ENCODE measurements around the gene AUP1. TPM values are rescaled to one million over a fixed set of nuclear protein-coding genes. Genes with fewer than 3 reads are reported as not detected.

The AUP1 gene
- total and polyA plus RNA-seq, 2 experiments from 2014 or later = 98.7 to 105 TPM

- H4K20me1 ChIP-seq (replicated peaks; ENCODE audit: insufficient read depth) = peaks cover 6% of the 10 kb centered on the region
- H3K4me3 ChIP-seq = no peak overlapping the region
- ATAC-seq (no peak), DNase-seq (ENCODE audit: low spot score) (no peak)
- H3K27ac ChIP-seq (ENCODE audit: low read depth) = no peak overlapping the region
- H3F3A ChIP-seq (replicated peaks; ENCODE audit: low read depth) = peaks cover 20% of the 10 kb centered on the region
- peaks cover 7% of the 10 kb centered on the region; the same call in 1 of the 2 replicates for H3K36me3 ChIP-seq (ENCODE audit: insufficient read depth)
- H3K9me2 ChIP-seq (ENCODE audit: insufficient read depth) = no peaks in the 10 kb centered on the region
- Mint-ChIP-seq H3K36me3 (ENCODE audit: low read depth) (peaks cover 28% of the 10 kb centered on the region), H3K9me3 (no peaks in the 10 kb centered on the region; the same call in 1 of the 3 replicates), H3K4me3 (no peak overlapping the region; the same call in 2 of the 3 replicates), H3K4me1 (peaks cover 44% of the 10 kb centered on the region), H3K27me3 (ENCODE audit: insufficient read depth, low read depth, poor library complexity) (peaks cover 96% of the 10 kb centered on the region), H3K27ac (no peak overlapping the region)
- TF ChIP-seq NANOG (IDR thresholded peaks at IDR 0.05; ENCODE audit: borderline replicate concordance) = no peak
- TF ChIP-seq JUNB (IDR thresholded peaks at IDR 0.05; ENCODE audit: unreplicated experiment) = no peak
- no peak for TF ChIP-seq ZNF114 (CRISPR knock-in tag; IDR thresholded peaks at IDR 0.05)
- no peak for TF ChIP-seq EZH2phosphoT487 (IDR thresholded peaks at IDR 0.05; ENCODE audit: unreplicated experiment)
- TF ChIP-seq POLR2AphosphoS5 (IDR thresholded peaks at IDR 0.05; ENCODE audit: low read depth) = no peak
- no peak for TF ChIP-seq STAT1 (IDR thresholded peaks at IDR 0.05; ENCODE audit: unreplicated experiment)
- TF ChIP-seq EZH2 (IDR thresholded peaks at IDR 0.05; ENCODE audit: low read depth, unreplicated experiment) = no peak
- no peak for TF ChIP-seq ETS1 (IDR thresholded peaks at IDR 0.05)
- TF ChIP-seq ZNF462 (CRISPR knock-in tag; IDR thresholded peaks at IDR 0.05) = no peak
- no peak for TF ChIP-seq ZNF331 (CRISPR knock-in tag; IDR thresholded peaks at IDR 0.05; ENCODE audit: low read depth)
- TF ChIP-seq CREB1 (CRISPR knock-in tag; IDR thresholded peaks at IDR 0.05; ENCODE audit: low read depth) = no peak
- no peak for TF ChIP-seq CTCF (conservative IDR thresholded peaks at IDR 0.05; ENCODE audit: low read depth in 2 of 2)
- TF ChIP-seq REST (IDR thresholded peaks at IDR 0.05; ENCODE audit: unreplicated experiment) = no peak
- peaks cover 8% of the 10 kb centered on the region for H3K79me2 ChIP-seq (replicated peaks; ENCODE audit: insufficient read depth)
- H3K27me3 ChIP-seq (ENCODE audit: insufficient read depth) = peaks cover 92% of the 10 kb centered on the region
- H2AFZ ChIP-seq = no peak overlapping the region
- no peak overlapping the region for H3K4me2 ChIP-seq
- H3K4me1 ChIP-seq (ENCODE audit: insufficient read depth) = peaks cover 36% of the 10 kb centered on the region
Measured at GRCh38 chr2:74505448-74506246, 23.9 kb downstream of the AUP1 start.
